Measurements from ENCODE around the gene COX6B2.

The COX6B2 gene

GRCh38 chr19:55383279-55384130 is 29.0 kb upstream of the COX6B2 start:
- DNase-seq (ENCODE audit: low spot score): peak; percentile 67

GRCh38 chr19:55382522-55383054 is 28.1 kb upstream of the COX6B2 start:
- DNase-seq (ENCODE audit: low spot score): no peak

GRCh38 chr19:55382013-55382412 is 27.5 kb upstream of the COX6B2 start:
- no peak for DNase-seq (ENCODE audit: low spot score)

GRCh38 chr19:55379174-55379573 is 24.7 kb upstream of the COX6B2 start:
- DNase-seq (ENCODE audit: low spot score): no peak

- peak; percentile 69 for DNase-seq (ENCODE audit: low spot score)
Measured at GRCh38 chr19:55377356-55378131, 23.0 kb upstream of the COX6B2 start.

GRCh38 chr19:55376241-55376933 is 21.9 kb upstream of the COX6B2 start, which contains the start of gene TMEM190:
TMEM190 (plus strand) TSS chr19:55376826; CDS start chr19:55376854, 28 bp downstream.
- DNase-seq (ENCODE audit: low spot score): peak; percentile 74

- no peak for DNase-seq (ENCODE audit: low spot score)
Measured at GRCh38 chr19:55373993-55374757, 19.7 kb upstream of the COX6B2 start.

GRCh38 chr19:55373306-55373992 is 18.9 kb upstream of the COX6B2 start:
- no peak for DNase-seq (ENCODE audit: low spot score)

- no peak for DNase-seq (ENCODE audit: low spot score)
Measured at GRCh38 chr19:55372316-55373081, 18.0 kb upstream of the COX6B2 start.

GRCh38 chr19:55370305-55370988 is 15.9 kb upstream of the COX6B2 start, which contains the start of gene IL11:
IL11 (minus strand) TSS chr19:55370463; CDS start chr19:55370310, 153 bp downstream.
- DNase-seq (ENCODE audit: low spot score): no peak

GRCh38 chr19:55369653-55370304 is 15.3 kb upstream of the COX6B2 start:
- DNase-seq (ENCODE audit: low spot score): peak; percentile 86

GRCh38 chr19:55368701-55369563 is 14.4 kb upstream of the COX6B2 start:
- no peak for DNase-seq (ENCODE audit: low spot score)

GRCh38 chr19:55368106-55368505 is 13.6 kb upstream of the COX6B2 start:
- DNase-seq (ENCODE audit: low spot score): no peak

GRCh38 chr19:55366790-55367189 is 12.3 kb upstream of the COX6B2 start:
- DNase-seq (ENCODE audit: low spot score): no peak

GRCh38 chr19:55365964-55366363 is 11.4 kb upstream of the COX6B2 start:
- DNase-seq (ENCODE audit: low spot score): no peak

- DNase-seq (ENCODE audit: low spot score): no peak
Measured at GRCh38 chr19:55365245-55365644, 10.7 kb upstream of the COX6B2 start.

GRCh38 chr19:55362990-55363716 is 8.6 kb upstream of the COX6B2 start, which contains the start of gene GARIN5B:
GARIN5B (minus strand) TSS chr19:55363260; CDS start chr19:55363066, 194 bp downstream.
- no peak for DNase-seq (ENCODE audit: low spot score)
